Hepatic stellate cell (primary cell): ENCODE data around the gene DPEP1.
"Not testable (repeated sequence)": the region's sequence is repeated elsewhere in the genome, so short reads cannot be mapped to it uniquely, and the experiment has no call there.

Experiments used
- DNase-seq: peaks from one replicate; pipeline ENCODE4 v3.0.0; 2011; ENCODE audit warnings: low spot score

Gene DPEP1

GRCh38 chr16:89651584-89651983 lies 38.1 kb downstream of the DPEP1 start:
- no peak for DNase-seq

GRCh38 chr16:89653656-89654295 lies 40.3 kb downstream of the DPEP1 start:
- DNase-seq: no peak

GRCh38 chr16:89655062-89655643 lies 41.7 kb downstream of the DPEP1 start:
- no peak for DNase-seq

- DNase-seq: no peak
These were observed 43.1 kb downstream of the DPEP1 start for GRCh38 chr16:89656435-89657121.

DNA sequence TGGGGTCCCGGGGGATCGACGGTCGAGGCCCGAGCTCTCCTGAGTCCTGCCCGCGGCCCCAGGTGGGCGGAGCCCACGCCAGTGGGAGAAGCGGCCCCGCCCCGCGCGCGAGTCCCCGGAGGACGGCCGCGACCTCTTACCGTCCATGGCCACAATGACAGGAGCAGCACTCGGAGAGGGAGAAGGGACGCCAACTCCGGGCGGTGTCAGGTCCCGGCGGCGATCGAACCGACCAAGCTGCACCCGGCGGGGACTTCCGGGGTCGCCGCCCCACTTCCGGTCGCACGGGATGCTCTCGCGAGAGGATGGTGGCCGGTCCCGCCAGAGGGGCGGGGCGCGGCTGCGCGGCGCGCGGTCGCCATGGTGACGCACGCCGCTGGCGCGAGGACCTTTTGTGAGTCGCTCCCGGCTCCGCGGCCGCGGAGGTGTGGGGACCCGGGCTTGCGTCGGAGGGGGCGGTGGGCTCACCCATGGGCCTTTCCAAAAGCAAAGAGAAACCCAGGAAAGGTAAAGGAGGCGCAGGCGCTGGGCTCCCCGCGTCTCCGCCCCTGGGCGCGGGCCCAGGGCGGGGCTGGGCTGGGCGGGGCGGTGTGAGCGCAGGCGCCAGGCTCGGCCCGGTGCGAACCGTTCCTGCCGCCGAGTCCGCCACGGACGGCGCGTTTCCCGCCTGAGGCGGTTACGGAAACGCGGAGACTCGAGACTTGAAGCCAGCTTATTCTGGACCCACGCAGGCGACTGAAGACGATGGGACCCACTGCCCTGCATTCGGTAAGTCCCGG lies 44.2 kb downstream of the DPEP1 start, which contains the start of the genes CHMP1A and SPATA33:
TSS of gene CHMP1A (minus strand) at position 267 of the 779 bp plus-strand sequence. CDS start at position 147, 120 bp downstream.
TSS of gene SPATA33 (plus strand) at position 395 of the 779 bp plus-strand sequence. CDS start at position 471, 76 bp downstream.
- DNase-seq: peak; percentile 96

DNA sequence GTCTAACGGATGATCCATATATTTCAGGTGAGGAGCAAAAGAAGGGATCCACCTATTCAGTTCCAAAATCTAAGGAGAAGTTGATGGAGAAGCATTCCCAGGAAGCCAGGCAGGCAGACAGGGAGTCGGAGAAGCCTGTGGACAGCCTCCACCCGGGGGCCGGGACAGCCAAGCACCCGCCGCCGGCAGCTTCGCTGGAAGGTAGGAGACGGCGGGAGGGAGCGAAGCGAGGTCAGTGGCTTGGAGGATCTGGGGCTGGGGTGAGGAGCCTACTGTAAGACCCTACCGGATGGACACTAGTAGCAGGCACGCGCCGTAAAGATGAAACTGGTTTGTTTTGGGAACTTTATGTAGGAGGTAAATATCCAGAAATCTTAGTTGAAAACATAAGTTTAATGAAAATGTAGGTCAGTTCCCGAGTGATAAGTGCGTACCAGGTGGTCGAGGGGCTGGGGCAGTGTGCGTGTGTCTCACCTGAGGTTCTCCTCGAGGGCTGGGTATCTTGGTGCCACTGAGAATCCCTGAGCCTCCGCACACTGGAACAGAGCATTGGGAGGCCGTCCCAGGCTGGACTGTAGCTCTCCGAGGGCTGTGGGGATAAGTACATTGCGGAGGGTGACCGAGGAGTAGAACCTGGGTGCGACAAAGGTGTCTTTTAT lies 44.9 kb downstream of the DPEP1 start:
- DNase-seq: peak; percentile 55

- DNase-seq: no peak
These were observed 46.7 kb downstream of the DPEP1 start for GRCh38 chr16:89660146-89660545.

GRCh38 chr16:89661215-89661614 lies 47.8 kb downstream of the DPEP1 start:
- no peak for DNase-seq

GRCh38 chr16:89664238-89664637 lies 50.8 kb downstream of the DPEP1 start:
- not testable (repeated sequence) for DNase-seq

DNA sequence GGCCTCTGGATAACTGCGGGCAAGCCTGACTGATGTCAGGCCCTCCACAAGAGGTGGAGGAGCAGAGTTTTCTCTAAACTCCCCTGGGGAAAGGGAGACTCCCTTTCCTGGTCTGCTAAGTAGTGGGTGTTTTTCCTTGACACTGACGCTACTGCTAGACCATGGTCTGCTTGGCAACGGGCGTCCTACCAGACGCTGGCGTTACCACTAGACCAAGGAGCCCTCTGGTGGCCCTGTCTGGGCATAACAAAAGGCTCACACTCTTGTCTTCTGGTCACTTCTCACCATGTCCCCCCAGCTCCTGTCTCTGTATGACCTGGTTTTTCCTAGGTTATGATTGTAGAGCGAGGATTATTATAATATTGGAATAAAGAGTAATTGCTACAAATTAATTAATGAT lies 53.6 kb downstream of the DPEP1 start:
- not testable (repeated sequence) for DNase-seq

GRCh38 chr16:89667633-89668032 lies 54.2 kb downstream of the DPEP1 start:
- DNase-seq: no peak

- no peak for DNase-seq
These were observed 55.3 kb downstream of the DPEP1 start for GRCh38 chr16:89668790-89669158.

DNA sequence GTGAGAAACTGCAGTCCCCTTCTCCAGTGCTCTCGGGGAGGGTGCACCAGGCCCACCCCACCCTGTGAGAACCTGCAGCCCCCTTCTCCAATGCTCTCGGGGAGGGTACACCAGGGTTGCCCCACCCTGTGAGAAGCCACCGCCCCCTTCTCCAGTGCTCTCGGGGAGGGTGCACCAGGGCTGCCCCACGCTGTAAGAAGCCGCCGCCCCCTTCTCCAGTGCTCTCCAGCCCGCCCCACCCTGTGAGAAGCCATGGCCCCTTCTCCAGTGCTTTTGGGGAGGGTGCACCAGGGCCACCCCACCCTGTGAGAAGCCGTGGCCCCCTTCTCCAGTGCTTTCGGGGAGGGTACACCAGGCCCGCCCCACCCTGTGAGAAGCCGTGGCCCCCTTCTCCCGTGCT lies 56.3 kb downstream of the DPEP1 start:
- DNase-seq: no peak

GRCh38 chr16:89670496-89671431 lies 57.3 kb downstream of the DPEP1 start:
- DNase-seq: peak; percentile 35

- not testable (repeated sequence) for DNase-seq
These were observed 58.1 kb downstream of the DPEP1 start for GRCh38 chr16:89671565-89671964.

GRCh38 chr16:89672177-89672941 lies 58.9 kb downstream of the DPEP1 start:
- DNase-seq: no peak

DNA sequence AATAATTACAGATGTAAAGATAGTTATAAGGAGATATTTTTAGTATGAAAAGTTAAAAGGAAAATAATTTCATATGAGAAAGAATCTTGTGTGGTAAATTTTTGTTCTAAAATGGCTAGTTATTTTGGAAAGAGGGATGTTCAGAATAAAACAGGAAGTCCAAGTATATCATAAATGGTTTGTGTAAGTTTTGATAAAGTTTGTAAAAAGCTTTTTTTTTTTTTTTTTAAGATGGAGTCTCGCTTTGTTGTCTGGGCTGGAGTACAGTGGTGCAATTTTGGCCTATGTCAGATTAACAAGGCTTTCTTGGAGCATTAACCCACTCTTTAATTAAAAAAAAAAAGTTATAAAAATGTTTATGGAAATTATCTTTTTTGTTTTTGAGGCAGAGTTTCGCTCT lies 64.8 kb downstream of the DPEP1 start:
- DNase-seq: no peak

DNA sequence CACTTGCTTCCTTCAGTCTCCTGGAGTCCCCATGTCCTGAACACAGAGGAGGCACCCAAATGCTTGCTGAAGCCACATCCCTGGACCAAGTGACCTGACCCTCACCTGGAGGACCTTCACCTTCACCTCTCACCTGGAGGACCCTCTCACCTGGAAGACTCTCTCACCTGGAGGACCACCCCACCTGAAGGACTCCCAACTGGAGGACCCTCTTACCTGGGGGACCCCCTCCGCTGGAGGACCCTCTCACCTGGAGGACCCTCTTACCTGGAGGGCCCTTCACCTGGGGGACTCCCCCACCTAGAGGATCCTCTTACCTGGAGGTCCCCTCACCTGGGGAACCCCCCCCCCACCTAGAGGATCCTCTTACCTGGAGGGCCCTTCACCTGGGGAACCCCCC lies 72.5 kb downstream of the DPEP1 start:
- DNase-seq: no peak

DNA sequence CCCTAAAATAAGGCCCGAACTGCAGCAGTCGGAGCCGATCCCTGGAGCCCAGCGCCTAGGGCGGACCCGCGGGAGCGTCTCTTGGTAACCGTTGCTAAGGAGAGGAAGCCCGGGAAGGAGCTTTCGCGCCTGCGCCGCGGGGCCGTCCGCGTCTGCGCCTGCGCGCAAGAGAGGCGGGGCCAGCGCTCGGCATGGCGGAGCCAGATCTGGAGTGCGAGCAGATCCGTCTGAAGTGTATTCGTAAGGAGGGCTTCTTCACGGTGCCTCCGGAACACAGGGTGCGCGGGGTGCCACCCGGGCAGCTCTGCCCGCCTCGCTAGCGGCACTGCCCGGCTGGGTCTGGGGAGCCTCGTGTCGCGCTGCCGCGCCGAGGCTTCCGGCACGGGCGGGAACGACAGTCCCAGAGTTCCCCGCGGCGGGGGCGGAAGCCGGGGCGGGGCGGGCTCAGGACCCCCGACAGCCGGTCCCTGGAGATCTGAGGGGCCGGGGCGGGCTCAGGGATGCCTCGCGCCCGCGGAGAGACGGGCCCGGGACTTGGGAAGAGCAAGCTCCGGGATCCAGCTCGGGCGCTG lies 73.2 kb downstream of the DPEP1 start, which contains the start of gene CDK10:
TSS of gene CDK10 (plus strand) at position 170 of the 572 bp plus-strand sequence. CDS start at position 192, 22 bp downstream.
- DNase-seq: peak; percentile 99
